GM19240 (cell line): ENCODE measurements around the gene ALKBH2.
"Not testable (repeated sequence)": the region's sequence is repeated elsewhere in the genome, so short reads cannot be mapped to it uniquely, and the experiment has no call there.

Source experiments
- DNase-seq: peaks from one replicate; pipeline ENCODE4 v3.0.0; 2011; ENCODE audit warnings: low spot score; ENCODE audit not compliant: insufficient read length

The ALKBH2 gene

DNA sequence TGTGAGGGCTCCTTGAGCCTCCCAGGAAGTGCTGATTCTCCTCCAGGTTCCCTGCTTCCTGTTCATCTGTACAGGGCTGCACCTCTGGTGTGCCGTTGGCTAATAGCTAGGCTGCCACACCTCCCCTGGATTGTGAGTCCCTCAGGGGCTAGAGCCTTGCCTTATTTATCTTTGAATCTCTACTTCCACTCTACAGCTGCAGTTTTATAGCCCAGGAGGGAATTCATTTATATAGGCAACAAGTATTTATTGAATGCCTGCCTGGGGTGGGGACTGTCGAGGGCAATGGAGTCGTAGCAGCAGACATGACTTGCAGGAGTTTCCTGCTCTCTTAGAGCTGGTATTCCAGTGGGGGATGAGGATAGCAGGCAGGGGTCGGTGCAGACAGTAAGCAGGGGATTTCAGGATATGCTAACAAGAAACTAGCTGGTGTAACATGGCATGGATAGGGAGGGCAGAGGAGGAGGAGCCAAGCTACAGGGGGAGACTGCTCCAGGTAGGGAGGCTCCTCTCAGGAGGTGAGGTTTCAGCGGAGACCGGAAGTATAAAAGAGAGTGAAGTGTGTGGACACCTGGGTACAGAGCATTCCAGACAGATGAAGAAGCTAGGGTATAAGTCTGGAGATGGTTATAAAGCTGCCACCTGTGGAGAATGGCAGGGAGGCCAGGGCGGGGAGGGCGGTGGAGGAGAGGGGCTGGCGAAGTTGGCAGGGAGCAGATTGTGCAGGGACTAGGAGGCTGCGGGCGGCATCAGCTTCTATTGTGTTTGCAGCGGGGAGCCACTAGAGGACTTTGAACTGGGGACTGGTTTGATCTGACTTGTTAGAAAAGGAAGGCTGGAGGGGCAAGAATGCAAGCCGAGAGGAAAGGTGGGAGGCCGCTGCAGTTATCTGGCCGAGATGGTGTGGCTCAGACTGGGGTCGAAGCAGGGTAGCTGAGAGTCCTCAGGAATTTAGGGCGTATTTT is 23.7 kb downstream of the ALKBH2 start:
- no peak for DNase-seq

DNA sequence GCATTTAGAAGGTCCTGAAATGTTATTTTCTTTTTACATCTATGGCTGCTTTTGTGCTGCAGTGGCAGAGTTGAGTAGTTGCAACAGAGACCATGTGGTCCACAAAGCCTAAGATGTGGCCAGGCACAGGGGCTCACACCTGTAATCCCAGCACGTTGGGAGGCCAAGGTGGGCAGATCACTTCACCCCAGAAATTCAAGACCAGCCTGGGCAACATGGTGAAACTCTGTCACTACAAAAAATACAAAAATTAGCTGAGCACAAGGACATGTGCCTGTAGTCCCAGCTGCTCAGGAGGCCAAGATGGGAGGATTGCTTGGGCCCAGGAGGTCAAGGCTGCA is 27.4 kb downstream of the ALKBH2 start:
- no peak for DNase-seq

DNA sequence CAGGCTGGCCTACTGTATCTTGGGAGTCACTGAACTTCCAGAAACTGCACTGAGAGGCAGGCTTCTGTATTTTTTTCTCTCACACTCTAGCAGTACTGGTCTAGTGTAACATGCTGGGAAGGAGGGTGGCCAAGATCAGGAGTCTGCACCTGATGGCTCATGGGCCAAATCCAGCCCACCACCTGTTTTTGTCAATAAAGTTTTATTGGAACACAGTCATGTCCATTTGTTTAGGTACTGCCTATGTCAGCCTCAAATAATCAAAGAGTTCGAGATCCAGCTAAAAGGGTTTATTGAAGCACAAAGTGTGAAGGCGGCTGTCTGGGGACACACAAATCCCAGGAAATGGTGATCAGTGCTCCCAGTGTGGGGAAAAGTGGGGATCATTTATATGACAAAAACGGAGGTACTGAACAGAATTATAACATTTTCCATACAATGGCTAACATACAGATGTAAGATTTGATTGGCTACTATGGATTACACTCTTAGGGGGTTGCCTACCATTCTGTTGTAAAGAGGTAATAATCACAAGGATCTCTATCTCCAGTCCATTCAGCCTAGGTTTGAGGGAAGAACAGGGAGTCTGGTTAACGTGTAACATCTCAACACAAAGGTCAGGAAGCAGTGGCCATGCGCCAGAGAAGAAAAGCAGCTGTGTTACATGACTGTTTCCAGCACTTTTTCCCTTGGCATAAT is 28.0 kb downstream of the ALKBH2 start:
- no peak for DNase-seq

DNA sequence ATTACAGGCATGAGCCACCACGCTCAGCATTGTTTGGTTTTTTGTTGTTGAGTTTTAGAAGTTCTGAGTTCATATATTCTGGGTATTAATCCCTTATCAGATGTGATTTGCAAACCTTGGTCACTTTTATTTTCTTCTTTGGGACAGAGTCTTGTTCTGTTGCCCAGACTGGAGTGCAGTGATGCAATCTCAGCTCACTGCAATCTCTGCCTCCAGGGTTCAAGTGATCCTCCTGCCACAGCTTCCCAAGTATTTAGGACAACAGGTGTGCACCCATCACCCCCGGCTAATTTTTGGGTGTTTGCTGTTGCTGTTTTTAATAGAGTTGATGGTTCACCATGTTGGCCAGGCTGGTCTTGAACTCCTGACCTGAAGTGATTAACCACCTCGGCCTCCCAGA is 29.1 kb downstream of the ALKBH2 start:
- no peak for DNase-seq

DNA sequence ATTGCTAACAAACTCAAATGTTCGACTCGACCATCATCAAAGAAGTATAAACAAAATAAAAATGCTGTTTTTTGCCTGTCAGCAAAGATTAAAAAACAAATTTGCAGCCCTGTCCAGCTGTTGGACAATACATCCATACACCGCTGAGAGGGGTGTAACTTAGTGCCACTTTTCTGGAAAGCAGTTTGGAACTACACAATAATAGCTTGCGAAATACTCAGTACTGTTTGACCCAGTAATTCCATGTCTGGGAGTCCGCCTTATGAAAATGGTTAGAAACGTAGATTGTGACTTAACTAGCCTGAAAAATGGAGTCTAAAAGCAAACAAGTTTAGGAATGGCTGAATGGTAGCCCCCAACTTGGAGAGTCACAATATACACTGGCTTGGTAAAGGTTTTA is 34.5 kb downstream of the ALKBH2 start:
- DNase-seq: no peak

DNA sequence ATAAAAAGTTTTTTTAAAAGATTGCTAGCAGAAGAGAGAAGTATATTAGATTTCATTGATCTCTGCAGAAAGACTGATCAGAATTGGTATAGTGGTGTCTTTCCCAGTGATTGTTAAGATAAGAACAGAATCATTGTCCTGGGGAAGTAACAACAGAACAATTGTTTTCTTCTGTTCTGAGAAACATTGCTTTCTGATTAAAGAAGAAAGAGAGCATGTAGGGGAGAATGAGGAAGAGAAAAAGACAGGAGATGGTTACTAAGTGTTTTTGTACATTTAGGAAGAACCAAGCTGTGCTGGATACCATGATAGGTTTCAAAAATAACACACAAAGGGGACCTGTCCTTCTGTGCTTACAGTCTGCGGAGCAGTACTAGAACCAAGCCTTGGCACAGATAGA is 35.9 kb downstream of the ALKBH2 start:
- no peak for DNase-seq

DNA sequence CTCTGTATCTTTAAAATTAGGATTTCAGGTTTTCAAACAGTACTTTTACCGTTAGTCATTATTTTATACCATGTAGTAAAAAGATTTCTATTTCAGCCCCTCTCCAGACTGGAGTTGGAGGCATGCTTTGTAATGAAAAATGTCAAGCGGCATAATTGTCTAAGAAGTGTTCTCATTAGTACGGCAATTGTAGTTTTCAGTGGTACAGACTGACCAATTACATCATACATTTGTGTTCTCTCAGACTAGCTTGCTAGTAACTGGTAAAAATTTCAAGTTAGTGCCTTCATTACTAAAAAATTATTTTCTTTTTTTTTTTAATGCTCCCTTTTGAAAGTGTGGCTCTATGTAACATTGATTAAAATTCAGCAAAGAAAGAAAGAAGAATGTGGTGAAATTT is 36.4 kb downstream of the ALKBH2 start:
- no peak for DNase-seq

DNA sequence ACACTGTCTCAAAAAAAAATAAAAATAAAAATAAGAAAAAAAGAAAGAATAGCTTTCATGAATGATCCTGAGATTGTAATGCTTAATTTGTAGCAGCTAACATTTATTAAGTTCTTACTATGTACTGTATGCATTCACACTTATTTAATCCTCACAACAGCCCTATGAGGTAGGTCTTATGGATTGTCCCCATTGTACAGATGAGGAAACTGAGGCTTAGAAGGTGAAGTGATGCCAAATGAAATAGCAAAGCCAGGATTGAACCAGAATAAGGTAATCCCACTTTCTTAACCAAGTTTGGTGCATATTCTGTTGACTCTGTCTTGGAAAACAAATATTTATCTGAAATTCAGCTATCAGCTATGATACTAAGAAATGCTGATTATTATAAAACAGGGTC is 38.8 kb downstream of the ALKBH2 start:
- no peak for DNase-seq

DNA sequence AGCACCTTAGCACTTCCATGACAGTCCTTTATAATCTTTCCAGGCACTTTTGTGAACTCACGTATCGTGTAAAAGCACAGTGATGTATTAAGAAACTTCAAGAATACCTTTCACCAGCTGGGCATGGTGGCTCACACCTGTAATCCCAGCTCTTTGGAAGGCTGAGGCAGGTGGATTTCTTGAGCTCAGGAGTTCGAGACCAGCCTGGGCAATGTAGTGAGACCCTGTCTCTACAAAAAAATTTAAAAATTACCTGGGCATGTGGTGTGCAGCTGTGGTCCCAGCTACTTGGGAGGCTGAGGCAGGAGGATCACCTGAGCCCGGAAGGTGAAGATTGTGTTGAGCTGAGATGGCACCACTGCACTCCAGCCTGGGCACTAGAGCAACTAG is 39.2 kb downstream of the ALKBH2 start:
- DNase-seq: not testable (repeated sequence)

DNA sequence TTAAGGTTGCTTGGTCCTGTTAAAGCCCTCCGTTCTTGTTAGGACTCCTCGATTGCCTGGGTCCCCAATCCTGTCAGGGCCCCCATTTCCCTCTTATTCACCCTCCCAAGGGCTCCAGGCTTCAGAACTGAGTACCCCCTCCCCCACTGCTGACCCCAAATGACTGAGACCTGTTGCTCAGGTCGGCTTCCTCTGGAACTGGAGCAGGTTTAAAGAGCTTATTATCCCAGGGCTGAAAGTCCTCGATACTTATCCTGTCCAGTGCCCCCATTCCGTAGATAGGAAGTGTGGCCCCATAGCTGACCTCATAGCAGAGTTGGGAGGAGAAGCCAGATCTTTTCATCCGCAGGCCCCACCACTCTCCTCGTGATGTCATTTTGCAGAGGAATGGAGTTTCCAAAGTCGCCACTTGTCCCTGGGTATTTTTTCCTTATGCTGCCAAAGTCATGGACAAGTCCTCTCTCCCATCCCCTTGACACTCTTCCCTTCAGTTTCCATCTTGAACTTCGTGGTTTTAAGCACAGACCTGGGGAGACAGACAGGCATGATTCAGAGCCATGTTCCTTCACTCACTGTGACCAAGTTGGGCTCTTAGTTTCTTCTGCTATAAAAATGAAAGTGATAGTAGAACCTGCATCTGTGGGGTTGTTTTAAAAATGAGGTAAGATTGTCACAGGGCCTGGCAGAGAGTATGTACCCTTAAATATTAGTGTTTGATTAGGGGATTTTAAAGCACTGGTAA is 39.7 kb downstream of the ALKBH2 start:
- DNase-seq: no peak

DNA sequence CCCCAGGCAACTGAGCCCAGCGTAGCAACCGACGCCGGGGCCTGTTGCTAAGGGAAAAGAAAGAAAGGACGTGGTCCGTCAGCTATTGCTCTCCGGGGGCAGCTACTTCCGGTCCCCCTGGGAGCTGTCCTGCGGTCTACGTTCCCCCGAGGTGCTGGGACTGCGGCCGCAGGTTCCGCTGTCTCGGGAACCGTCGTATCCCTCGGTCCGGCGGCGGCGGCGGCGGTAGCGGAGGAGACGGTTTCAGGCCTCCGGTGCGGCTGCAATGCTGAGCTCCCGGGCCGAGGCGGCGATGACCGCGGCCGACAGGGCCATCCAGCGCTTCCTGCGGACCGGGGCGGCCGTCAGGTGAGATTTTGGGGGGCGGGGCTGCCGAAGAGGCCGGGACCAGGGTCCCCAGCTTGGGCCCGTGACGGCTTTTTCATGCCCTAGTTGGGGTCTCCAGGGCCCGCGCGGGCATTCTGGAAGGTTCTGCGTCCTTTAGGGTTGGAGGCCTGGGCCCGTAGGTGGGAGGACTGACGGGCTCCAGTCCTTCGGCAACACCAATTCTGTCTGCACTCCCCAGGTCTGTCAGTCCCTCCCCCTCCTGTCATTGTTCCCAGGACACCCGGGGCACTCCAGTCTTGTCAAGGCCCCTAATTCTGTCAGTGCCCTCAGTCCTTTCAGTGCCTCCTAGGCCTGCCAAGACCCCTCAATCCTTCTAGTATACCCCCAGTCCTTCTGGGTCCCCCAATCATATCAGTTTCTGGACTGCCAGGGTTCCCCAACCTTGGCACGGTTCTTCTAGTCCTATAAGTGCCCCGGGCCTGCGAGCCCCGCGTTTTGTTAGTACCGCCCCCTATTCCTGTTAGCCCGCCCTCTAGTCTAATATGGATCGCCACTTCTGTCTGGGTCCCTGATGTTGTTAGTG is 40.6 kb downstream of the ALKBH2 start, which contains the start of gene USP30:
TSS of gene USP30 (plus strand) at position 163 of the 910 bp plus-strand sequence. CDS start at position 266, 103 bp downstream.
- peak; percentile 63 for DNase-seq

DNA sequence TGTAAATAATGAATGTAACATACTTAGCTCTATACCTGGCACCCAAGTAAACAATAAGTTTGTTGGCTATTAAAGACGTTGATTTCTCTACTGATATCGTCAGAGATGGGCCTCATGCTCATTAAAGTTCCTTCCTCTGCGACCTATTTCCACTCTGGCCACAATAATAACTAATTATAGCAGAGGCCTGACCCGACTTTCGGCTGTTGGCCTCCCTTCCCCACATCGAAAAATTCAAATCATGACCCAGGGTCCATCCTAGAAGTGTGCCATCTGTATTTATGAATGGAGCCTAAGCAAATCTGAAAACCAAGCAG is 41.2 kb downstream of the ALKBH2 start:
- no peak for DNase-seq

DNA sequence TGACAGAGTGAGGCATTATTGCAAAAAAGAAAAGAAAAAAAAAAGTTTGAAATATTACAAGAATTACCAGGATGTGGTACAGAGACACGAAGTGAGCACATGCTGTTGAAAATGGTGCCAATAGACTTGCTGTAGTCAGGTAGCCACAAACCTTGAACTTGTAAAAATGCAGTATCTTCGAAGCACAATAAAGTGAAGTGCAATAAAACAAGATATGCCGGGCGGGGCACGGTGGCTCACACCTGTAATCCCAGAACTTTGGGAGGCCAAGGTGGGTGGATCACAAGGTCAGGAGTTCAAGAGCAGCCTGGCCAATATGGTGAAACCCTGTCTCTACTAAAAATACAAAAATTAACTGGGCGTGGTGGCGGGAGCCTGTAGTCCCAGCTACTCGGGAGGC is 43.5 kb downstream of the ALKBH2 start:
- DNase-seq: not testable (repeated sequence)

DNA sequence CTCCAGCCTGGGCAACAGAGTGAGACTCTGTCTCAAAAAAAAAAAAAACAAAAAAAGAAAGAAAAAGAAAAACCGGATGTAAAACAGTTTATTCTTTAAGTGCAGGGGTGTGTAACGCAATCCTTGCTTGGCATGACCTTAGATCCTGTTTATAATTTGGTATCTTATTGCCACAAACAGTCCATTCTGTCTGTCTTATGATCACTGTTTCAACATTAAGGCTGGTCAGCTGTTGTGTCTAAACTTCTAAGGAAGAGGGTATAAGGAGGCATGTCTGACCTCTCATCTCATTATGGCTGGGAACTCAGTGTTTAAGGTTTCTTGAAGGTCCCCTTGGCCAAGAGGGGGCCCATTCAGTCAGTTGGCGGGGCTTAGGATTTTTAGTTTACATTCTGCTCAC is 44.6 kb downstream of the ALKBH2 start:
- not testable (repeated sequence) for DNase-seq

DNA sequence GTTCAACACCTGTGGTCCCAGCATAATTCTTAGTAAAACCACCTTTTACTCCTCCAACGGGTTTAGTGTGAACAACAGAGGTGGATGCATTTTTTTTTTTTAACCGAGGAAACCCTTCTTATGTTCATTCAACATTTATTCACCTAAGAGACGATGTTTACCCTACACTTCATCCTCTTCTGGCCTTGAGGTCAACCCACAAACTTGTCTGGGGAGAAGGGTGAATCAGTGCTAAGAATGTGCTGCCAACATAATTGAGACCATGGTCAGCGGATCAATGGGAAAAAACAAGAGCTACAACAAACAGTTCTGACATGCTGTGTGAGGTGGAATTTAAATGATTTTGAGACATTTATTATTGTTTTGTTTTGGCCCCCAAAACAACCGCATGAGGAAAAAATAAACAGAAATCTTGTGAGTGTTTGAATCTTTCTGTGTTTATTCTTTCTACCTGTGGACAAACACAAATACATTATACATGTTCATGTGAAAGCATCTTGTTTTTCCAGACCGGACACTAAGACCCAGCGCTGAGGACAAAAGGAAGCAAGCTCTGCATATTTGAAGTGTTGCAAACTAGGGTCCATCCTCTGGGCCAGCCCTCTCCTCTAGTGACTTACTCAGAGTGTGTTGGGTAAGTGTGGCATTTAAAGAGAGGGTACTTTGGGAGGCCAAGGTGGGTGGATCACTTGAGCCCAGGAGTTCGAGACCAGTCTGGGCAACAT is 46.0 kb downstream of the ALKBH2 start:
- DNase-seq: no peak

DNA sequence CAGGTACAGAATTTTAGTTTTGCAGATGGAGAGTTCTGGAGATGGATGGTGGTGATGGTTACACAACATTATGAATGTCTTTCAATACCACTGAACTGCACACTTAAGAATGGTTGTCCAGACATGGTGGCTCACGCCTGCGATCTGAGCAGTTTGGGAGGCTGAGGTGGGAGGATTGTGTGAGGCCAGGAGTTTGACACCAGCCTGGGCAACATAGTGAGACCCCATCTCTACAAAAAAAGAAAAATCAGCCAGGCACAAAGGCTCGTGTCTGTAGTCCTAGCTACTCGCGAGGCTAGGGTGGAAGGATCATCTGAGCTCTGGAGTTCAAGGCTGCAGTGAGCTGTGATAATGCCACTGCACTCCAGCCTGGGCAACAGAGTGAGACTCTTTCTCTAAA is 49.0 kb downstream of the ALKBH2 start:
- no peak for DNase-seq
